ENCODE measurements around the gene SKAP2.

The SKAP2 gene

GRCh38 chr7:26637610-26638009, 226.8 kb downstream of the SKAP2 start:
- DNase-seq (ENCODE audit: low read depth, low spot score): no peak

GRCh38 chr7:26636808-26637207, 227.6 kb downstream of the SKAP2 start:
- DNase-seq (ENCODE audit: low read depth, low spot score): no peak

GRCh38 chr7:26633557-26633956, 230.8 kb downstream of the SKAP2 start:
- DNase-seq (ENCODE audit: low read depth, low spot score): no peak

GRCh38 chr7:26631601-26632000, 232.8 kb downstream of the SKAP2 start:
- DNase-seq (ENCODE audit: low read depth, low spot score): no peak

GRCh38 chr7:26630941-26631580, 233.3 kb downstream of the SKAP2 start:
- DNase-seq (ENCODE audit: low read depth, low spot score): no peak

- no peak for DNase-seq (ENCODE audit: low read depth, low spot score)
Observed at GRCh38 chr7:26630361-26630760, 234.0 kb downstream of the SKAP2 start.

GRCh38 chr7:26629696-26630095, 234.7 kb downstream of the SKAP2 start:
- DNase-seq (ENCODE audit: low read depth, low spot score): no peak

- no peak for DNase-seq (ENCODE audit: low read depth, low spot score)
Observed at GRCh38 chr7:26627891-26628341, 236.5 kb downstream of the SKAP2 start.

- no peak for DNase-seq (ENCODE audit: low read depth, low spot score)
Observed at GRCh38 chr7:26627221-26627620, 237.2 kb downstream of the SKAP2 start.

- DNase-seq (ENCODE audit: low read depth, low spot score): no peak
Observed at GRCh38 chr7:26626687-26627086, 237.7 kb downstream of the SKAP2 start.

GRCh38 chr7:26626156-26626555, 238.2 kb downstream of the SKAP2 start:
- DNase-seq (ENCODE audit: low read depth, low spot score): no peak

- no peak for DNase-seq (ENCODE audit: low read depth, low spot score)
Observed at GRCh38 chr7:26625286-26625685, 239.1 kb downstream of the SKAP2 start.

- no peak for DNase-seq (ENCODE audit: low read depth, low spot score)
Observed at GRCh38 chr7:26624839-26625238, 239.6 kb downstream of the SKAP2 start.

- no peak for DNase-seq (ENCODE audit: low read depth, low spot score)
Observed at GRCh38 chr7:26624431-26624830, 240.0 kb downstream of the SKAP2 start.

- DNase-seq (ENCODE audit: low read depth, low spot score): no peak
Observed at GRCh38 chr7:26620352-26620751, 244.0 kb downstream of the SKAP2 start.

GRCh38 chr7:26619348-26619984, 244.9 kb downstream of the SKAP2 start:
- DNase-seq (ENCODE audit: low read depth, low spot score): no peak

- no peak for DNase-seq (ENCODE audit: low read depth, low spot score)
Observed at GRCh38 chr7:26618898-26619297, 245.5 kb downstream of the SKAP2 start.

GRCh38 chr7:26618449-26618848, 245.9 kb downstream of the SKAP2 start:
- no peak for DNase-seq (ENCODE audit: low read depth, low spot score)
